ENCODE measurements around the gene PTPN6. TPM values are rescaled to one million over a fixed set of nuclear protein-coding genes. Genes with fewer than 3 reads are reported as not detected.

Gene PTPN6
- total RNA-seq, 4 donors from 2014 or later: 31.8 to 44.5 (median 34.4) TPM

GRCh38 chr12:7005311-7005710 lies 54.2 kb downstream of the PTPN6 start:
- H3K4me3 ChIP-seq (ENCODE audit: low read depth, poor library complexity, severe bottlenecking): no peak overlapping the region
- 66 to 70% methylated on average over 2 of the region's 2 CpGs for WGBS, 2 donors
- no peak for TF ChIP-seq CTCF (IDR thresholded peaks at IDR 0.05)
- no peak for TF ChIP-seq POLR2A (IDR thresholded peaks at IDR 0.05)
- DNase-seq (ENCODE audit: low spot score in 2 of 2): no peak
- intact Hi-C loops (cut with DNase I; ENCODE audit: low total_unique reads): no loop called here

- H3K4me3 ChIP-seq (ENCODE audit: low read depth, poor library complexity, severe bottlenecking): no peak overlapping the region
- intact Hi-C loops (cut with DNase I; ENCODE audit: low total_unique reads): no loop called here
- DNase-seq (ENCODE audit: low spot score in 2 of 2): no peak
- TF ChIP-seq POLR2A (IDR thresholded peaks at IDR 0.05): no peak
- TF ChIP-seq CTCF (IDR thresholded peaks at IDR 0.05): no peak
- 88 to 91% methylated on average over 3 of the region's 3 CpGs for WGBS, 2 donors
Measured at GRCh38 chr12:7006639-7007038, 55.5 kb downstream of the PTPN6 start.

GRCh38 chr12:7008864-7009263 lies 57.7 kb downstream of the PTPN6 start:
- WGBS, 2 donors: 94 to 98% methylated on average over 2 of the region's 2 CpGs
- no peak for DNase-seq (ENCODE audit: low spot score in 2 of 2)
- intact Hi-C loops (cut with DNase I; ENCODE audit: low total_unique reads): no loop called here
- no peak overlapping the region for H3K4me3 ChIP-seq (ENCODE audit: low read depth, poor library complexity, severe bottlenecking)
- no peak for TF ChIP-seq POLR2A (IDR thresholded peaks at IDR 0.05)
- TF ChIP-seq CTCF (IDR thresholded peaks at IDR 0.05): no peak

DNA sequence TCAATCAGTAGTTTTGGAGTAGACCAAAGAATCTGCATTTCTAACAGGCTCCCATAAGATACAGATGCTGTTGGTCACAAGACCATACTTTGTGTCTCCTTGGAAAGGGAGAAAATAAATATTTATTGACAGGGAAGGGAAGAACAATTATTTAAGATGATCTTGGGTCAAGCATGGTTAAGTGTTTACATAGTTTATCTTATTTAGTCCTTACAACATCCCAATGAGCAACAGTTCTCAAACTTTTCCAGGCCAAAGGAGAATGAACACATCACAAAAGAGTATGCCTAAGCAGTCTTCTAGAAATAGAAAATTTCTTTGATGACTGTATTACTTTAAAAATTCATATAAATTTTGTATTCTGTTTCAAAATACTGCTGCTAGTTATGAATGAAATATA lies 58.4 kb downstream of the PTPN6 start:
- TF ChIP-seq POLR2A (IDR thresholded peaks at IDR 0.05) (no peak), CTCF (IDR thresholded peaks at IDR 0.05) (no peak)

More for the DNA sequence above, 58.4 kb downstream of the PTPN6 start:
- DNase-seq (ENCODE audit: low spot score in 2 of 2): no peak
- intact Hi-C loops (cut with DNase I; ENCODE audit: low total_unique reads): no loop called here
- H3K4me3 ChIP-seq (ENCODE audit: low read depth, poor library complexity, severe bottlenecking): no peak overlapping the region

MicroRNAs encoded within 50 kb of the gene (microRNA counts, 767-probe panel; counts per million panel counts)
- 0 to 358 counts per million in 2 donors for microRNA hsa-miR-141-3p
- 14,699 to 17,006 counts per million in 2 donors for microRNA hsa-miR-200c-3p

Small RNA genes lying within 50 kb of the gene (microRNA-seq; reads per million reads assigned to microRNA genes)
- gene MIR141 (ENCODE audit: borderline number of aligned reads in 1 of 2, borderline replicate concordance in 2 of 2) (1,151 to 1,448 reads per million in 2 donors), gene MIR200C (ENCODE audit: borderline number of aligned reads in 1 of 2, borderline replicate concordance in 2 of 2) (56,776 to 57,889 reads per million in 2 donors)

Other genes starting within 250 kb of the PTPN6 start
- gene COPS7A, start 227.3 kb upstream of the PTPN6 start, total RNA-seq: 10 to 100 TPM; 46.3 to 64.6 (median 56.6) TPM
- 100 to 1,000 TPM; 140 to 196 (median 175) TPM for gene MLF2, start 198.2 kb upstream of the PTPN6 start, total RNA-seq
- gene PTMS, start 185.0 kb upstream of the PTPN6 start, total RNA-seq: 100 to 1,000 TPM in 2 of 4 donors, 10 to 100 TPM in 2; 91.6 to 131 (median 114) TPM
- 1 to 10 TPM in 1 of 4 donors, under 1 TPM in 1, not detected in 2; 0.52 to 1.1 TPM for gene LAG3, start 178.8 kb upstream of the PTPN6 start, total RNA-seq
- gene CD4, start 161.8 kb upstream of the PTPN6 start, total RNA-seq: 1 to 10 TPM; 2.9 to 7.0 (median 3.6) TPM
- gene GPR162, start 129.5 kb upstream of the PTPN6 start, total RNA-seq: 1 to 10 TPM in 2 of 4 donors, under 1 TPM in 1, not detected in 1; 0.65 to 1.4 (median 1.3) TPM
- gene P3H3, start 122.9 kb upstream of the PTPN6 start, total RNA-seq: 10 to 100 TPM in 2 of 4 donors, 1 to 10 TPM in 2; 8.8 to 18.2 (median 11.8) TPM
- 1 to 10 TPM in 1 of 4 donors, under 1 TPM in 2, not detected in 1; 0.17 to 1.2 (median 0.52) TPM for gene GNB3, start 110.4 kb upstream of the PTPN6 start, total RNA-seq
- 1 to 10 TPM; 2.0 to 7.1 (median 2.9) TPM for gene CDCA3, start 100.1 kb upstream of the PTPN6 start, total RNA-seq
- 10 to 100 TPM; 61.9 to 79.3 (median 72.5) TPM for gene USP5, start 99.2 kb upstream of the PTPN6 start, total RNA-seq
- gene TPI1, start 83.8 kb upstream of the PTPN6 start, total RNA-seq: 100 to 1,000 TPM; 265 to 558 (median 432) TPM
- gene SPSB2, start 78.1 kb upstream of the PTPN6 start, total RNA-seq: 10 to 100 TPM in 3 of 4 donors, 1 to 10 TPM in 1; 6.8 to 14.7 (median 11.5) TPM
- gene LRRC23, start 46.5 kb upstream of the PTPN6 start, total RNA-seq: 10 to 100 TPM in 1 of 4 donors, 1 to 10 TPM in 3; 6.4 to 11.5 (median 8.2) TPM
- 1 to 10 TPM; 3.6 to 7.9 (median 6.1) TPM for gene ENO2, start 36.8 kb upstream of the PTPN6 start, total RNA-seq
- gene ATN1, start 23.4 kb upstream of the PTPN6 start, total RNA-seq: 100 to 1,000 TPM in 1 of 4 donors, 10 to 100 TPM in 3; 33.4 to 115 (median 64.0) TPM
- gene RNU7-1, start 7.5 kb upstream of the PTPN6 start, total RNA-seq: not detected
- 100 to 1,000 TPM; 341 to 526 (median 418) TPM for gene C12orf57, start 7.3 kb upstream of the PTPN6 start, total RNA-seq
- gene PHB2, start 19.3 kb downstream of the PTPN6 start, total RNA-seq: 100 to 1,000 TPM; 176 to 256 (median 221) TPM
- 10 to 100 TPM; 31.7 to 43.1 (median 34.7) TPM for gene EMG1, start 19.6 kb downstream of the PTPN6 start, total RNA-seq
- 10 to 100 TPM; 29.6 to 51.2 (median 48.4) TPM for gene LPCAT3, start 67.1 kb downstream of the PTPN6 start, total RNA-seq
- 100 to 1,000 TPM in 1 of 4 donors, 10 to 100 TPM in 3; 52.6 to 187 (median 59.3) TPM for gene C1S, start 109.4 kb downstream of the PTPN6 start, total RNA-seq
- gene C1R, start 141.1 kb downstream of the PTPN6 start, total RNA-seq: 100 to 1,000 TPM in 1 of 4 donors, 10 to 100 TPM in 3; 65.0 to 259 (median 84.7) TPM
- gene C1RL, start 157.9 kb downstream of the PTPN6 start, total RNA-seq: 10 to 100 TPM; 38.1 to 42.3 (median 40.4) TPM
- gene RBP5, start 177.5 kb downstream of the PTPN6 start, total RNA-seq: 1 to 10 TPM in 1 of 4 donors, under 1 TPM in 1, not detected in 2; 0.26 to 2.5 TPM
- 10 to 100 TPM; 22.1 to 41.1 (median 31.7) TPM for gene CLSTN3, start 179.0 kb downstream of the PTPN6 start, total RNA-seq
- 10 to 100 TPM; 20.5 to 46.4 (median 33.9) TPM for gene PEX5, start 238.3 kb downstream of the PTPN6 start, total RNA-seq

All from lower leg skin (tissue), 4 donors.